Retinal pigment epithelial cell (primary cell): ENCODE measurements around the gene RERE.
"Not testable (repeated sequence)": the region's sequence is repeated elsewhere in the genome, so short reads cannot be mapped to it uniquely, and the experiment has no call there.

ENCODE experiments used
- DNase-seq: peaks from one replicate; pipeline ENCODE4 v3.0.0-alpha.2; 2010; ENCODE audit warnings: low read depth
- H3K4me3 ChIP-seq: 2 replicates; pipeline ENCODE4 v1.5.1; 2011; ENCODE audit warnings: mild to moderate bottlenecking, low read length, control low read depth, moderate library complexity
- CTCF ChIP-seq: conservative IDR thresholded peaks from 2 replicates; pipeline ENCODE4 v1.5.1; 2011; ENCODE audit warnings: low read depth, low read length, control low read depth, inconsistent platforms

RERE gene

GRCh38 chr1:8698012-8698630 is 119.3 kb downstream of the RERE start:
- TF ChIP-seq CTCF = no peak
- no peak overlapping the region for H3K4me3 ChIP-seq
- DNase-seq = no peak

- not testable (repeated sequence) for DNase-seq, H3K4me3 ChIP-seq
These were observed 122.0 kb downstream of the RERE start for GRCh38 chr1:8695442-8695841.

- TF ChIP-seq CTCF = no peak
- no peak overlapping the region for H3K4me3 ChIP-seq
- no peak for DNase-seq
These were observed 124.3 kb downstream of the RERE start for GRCh38 chr1:8693107-8693506.

GRCh38 chr1:8691662-8692061 is 125.8 kb downstream of the RERE start:
- no peak for TF ChIP-seq CTCF
- DNase-seq = no peak

GRCh38 chr1:8690253-8690525 is 127.3 kb downstream of the RERE start:
- no peak overlapping the region for H3K4me3 ChIP-seq
- DNase-seq = no peak
- TF ChIP-seq CTCF = no peak

More at GRCh38 chr1:8691662-8692061, 125.8 kb downstream of the RERE start:
- no peak overlapping the region for H3K4me3 ChIP-seq

GRCh38 chr1:8689431-8690252 is 127.8 kb downstream of the RERE start:
- no peak for TF ChIP-seq CTCF
- no peak for DNase-seq

GRCh38 chr1:8687538-8687937 is 129.9 kb downstream of the RERE start:
- no peak overlapping the region for H3K4me3 ChIP-seq
- no peak for TF ChIP-seq CTCF
- peak; percentile 65 for DNase-seq

More at GRCh38 chr1:8689431-8690252, 127.8 kb downstream of the RERE start:
- no peak overlapping the region for H3K4me3 ChIP-seq
